Measurements from ENCODE around the gene SIN3B. TPM values are rescaled to one million over a fixed set of nuclear protein-coding genes. Genes with fewer than 3 reads are reported as not detected.

SIN3B gene
- total RNA-seq, 1 donor from 2014 or later = 84.8 TPM

GRCh38 chr19:16921766-16922591, 92.8 kb downstream of the SIN3B start:
- Mint-ChIP-seq H3K4me1 (ENCODE audit: unreplicated experiment) (no peaks in the 10 kb centered on the region), H3K27me3 (ENCODE audit: unreplicated experiment) (peaks cover 6% of the 10 kb centered on the region), H3K4me3 (ENCODE audit: unreplicated experiment) (no peak overlapping the region), H3K27ac (ENCODE audit: unreplicated experiment) (no peak overlapping the region), H3K36me3 (ENCODE audit: low read depth, unreplicated experiment) (peaks cover 6% of the 10 kb centered on the region), H3K9me3 (ENCODE audit: unreplicated experiment) (peaks cover 6% of the 10 kb centered on the region)
- TF ChIP-seq CTCF (IDR thresholded peaks at IDR 0.05; ENCODE audit: unreplicated experiment) = no peak
- no peak for DNase-seq (ENCODE audit: low spot score)

- TF ChIP-seq CTCF (IDR thresholded peaks at IDR 0.05; ENCODE audit: unreplicated experiment) = no peak
- peaks cover 11% of the 10 kb centered on the region for H3K36me3 Mint-ChIP-seq (ENCODE audit: low read depth, unreplicated experiment)
- no peak for DNase-seq (ENCODE audit: low spot score)
- H3K9me3 Mint-ChIP-seq (ENCODE audit: unreplicated experiment) = peaks cover 7% of the 10 kb centered on the region
- peaks cover 6% of the 10 kb centered on the region for H3K27me3 Mint-ChIP-seq (ENCODE audit: unreplicated experiment)
- H3K27ac Mint-ChIP-seq (ENCODE audit: unreplicated experiment) = no peak overlapping the region
- no peak overlapping the region for H3K4me3 Mint-ChIP-seq (ENCODE audit: unreplicated experiment)
- no peaks in the 10 kb centered on the region for H3K4me1 Mint-ChIP-seq (ENCODE audit: unreplicated experiment)
Measured at GRCh38 chr19:16922592-16922934, 93.4 kb downstream of the SIN3B start.

GRCh38 chr19:16922949-16923348, 93.8 kb downstream of the SIN3B start:
- H3K9me3 Mint-ChIP-seq (ENCODE audit: unreplicated experiment) = peaks cover 7% of the 10 kb centered on the region
- DNase-seq (ENCODE audit: low spot score) = no peak
- no peak overlapping the region for H3K4me3 Mint-ChIP-seq (ENCODE audit: unreplicated experiment)
- peaks cover 11% of the 10 kb centered on the region for H3K36me3 Mint-ChIP-seq (ENCODE audit: low read depth, unreplicated experiment)
- no peaks in the 10 kb centered on the region for H3K4me1 Mint-ChIP-seq (ENCODE audit: unreplicated experiment)
- peaks cover 6% of the 10 kb centered on the region for H3K27me3 Mint-ChIP-seq (ENCODE audit: unreplicated experiment)
- TF ChIP-seq CTCF (IDR thresholded peaks at IDR 0.05; ENCODE audit: unreplicated experiment) = no peak
- no peak overlapping the region for H3K27ac Mint-ChIP-seq (ENCODE audit: unreplicated experiment)

- peaks cover 4% of the 10 kb centered on the region for H3K27me3 Mint-ChIP-seq (ENCODE audit: unreplicated experiment)
- H3K4me3 Mint-ChIP-seq (ENCODE audit: unreplicated experiment) = no peak overlapping the region
- no peak for DNase-seq (ENCODE audit: low spot score)
- H3K27ac Mint-ChIP-seq (ENCODE audit: unreplicated experiment) = no peak overlapping the region
- H3K4me1 Mint-ChIP-seq (ENCODE audit: unreplicated experiment) = no peaks in the 10 kb centered on the region
- H3K36me3 Mint-ChIP-seq (ENCODE audit: low read depth, unreplicated experiment) = peaks cover 25% of the 10 kb centered on the region
- H3K9me3 Mint-ChIP-seq (ENCODE audit: unreplicated experiment) = peaks cover 7% of the 10 kb centered on the region
- TF ChIP-seq CTCF (IDR thresholded peaks at IDR 0.05; ENCODE audit: unreplicated experiment) = no peak
Measured at GRCh38 chr19:16927883-16928282, 98.7 kb downstream of the SIN3B start.

- Mint-ChIP-seq H3K36me3 (ENCODE audit: low read depth, unreplicated experiment) (peaks cover 25% of the 10 kb centered on the region), H3K9me3 (ENCODE audit: unreplicated experiment) (peaks cover 7% of the 10 kb centered on the region), H3K27me3 (ENCODE audit: unreplicated experiment) (peaks cover 4% of the 10 kb centered on the region), H3K4me3 (ENCODE audit: unreplicated experiment) (no peak overlapping the region), H3K27ac (ENCODE audit: unreplicated experiment) (no peak overlapping the region), H3K4me1 (ENCODE audit: unreplicated experiment) (no peaks in the 10 kb centered on the region)
- no peak for DNase-seq (ENCODE audit: low spot score)
- TF ChIP-seq CTCF (IDR thresholded peaks at IDR 0.05; ENCODE audit: unreplicated experiment) = no peak
Measured at GRCh38 chr19:16928351-16928750, 99.2 kb downstream of the SIN3B start.

Measured in endothelial cell (in vitro differentiated cells).